K562 (cell line): Measurements from ENCODE around the gene NODAL. TPM values are rescaled to one million over a fixed set of nuclear protein-coding genes. Genes with fewer than 3 reads are reported as not detected.
A peak's percentile ranks its signal among the peaks of the same experiment; 100 is the strongest.

Source experiments
- ATAC-seq: fragments of 200-7000 bp; cut with Tn5 transposase; 3 replicates; pipeline ENCODE4 v1.9.1; 2020; ENCODE audit warnings: moderate library complexity
- BruUV-seq: library from RNA; stranded (reverse); fragments of 400-500 nt; replicated peaks from 2 replicates; lab custom pipeline; 2021; lab: Mats Ljungman, UMichigan
- CTCF ChIA-PET: fragments of 300-600 bp; formaldehyde crosslinking; extraction: SDS; loops from one replicate; lab custom pipeline; 2021; ENCODE audit warnings: low intra/inter-chr PET ratio; lab: Yijun Ruan, JAX
- POLR2A ChIA-PET: fragments of 300-600, 350-650 bp; sonication (Branson Sonifier 250); formaldehyde crosslinking; extraction: SDS; loops from one replicate; lab custom pipeline; 2021; ENCODE audit warnings: antibody characterized with exemption, inconsistent platforms; lab: Yijun Ruan, JAX
- DNase-seq, 4 experiments: peaks; one replicate each; pipeline versions ENCODE4 v3.0.0 to v3.0.0-alpha.2; 2011 to 2018; ENCODE audit warnings: low spot score in 3 of 4, mixed read lengths in 3 of 4; ENCODE audit errors: extremely low read depth in 1 of 4
- FAIRE-seq: peaks from 2 replicates; lab custom pipeline; 2011; peaks lifted over from hg19 to GRCh38; lab: Jason Lieb, UNC
- H2AFZ ChIP-seq: 2 replicates; pipeline ENCODE4 v1.6.0; 2011; ENCODE audit warnings: low read depth, low read length, control low read depth, inconsistent platforms
- H3K27ac ChIP-seq: fragments of 200-600 bp; 3 replicates; pipeline ENCODE4 v1.8.0; 2011; ENCODE audit warnings: low read depth, mild to moderate bottlenecking, control low read depth, inconsistent platforms, low read length, moderate library complexity, mixed read lengths; ENCODE audit errors: extremely low read depth
- H3K27me3 ChIP-seq, 2 experiments: fragments of 300-600 bp in 1 of 2; 2 replicates in 1 of 2; 3 replicates in 1 of 2; pipeline versions ENCODE4 v1.6.0 to v1.8.0; 2011; ENCODE audit warnings: inconsistent platforms in 2 of 2, low read length in 2 of 2, mild to moderate bottlenecking in 1 of 2, mixed read lengths in 1 of 2, moderate library complexity in 1 of 2; ENCODE audit not compliant: control insufficient read depth in 2 of 2, insufficient read depth in 2 of 2
- H3K36me3 ChIP-seq: fragments of 300-600 bp; 3 replicates; pipeline ENCODE4 v1.8.0; 2011; ENCODE audit warnings: mild to moderate bottlenecking, low read length, inconsistent platforms; ENCODE audit not compliant: control insufficient read depth, insufficient read depth
- H3K4me1 ChIP-seq, 2 experiments: fragments of 200-600 bp in 1 of 2; replicated peaks in 1 of 2; 2 replicates in 1 of 2; 3 replicates in 1 of 2; pipeline versions ENCODE4 v1.5.1 to v1.8.0; 2011; ENCODE audit warnings: inconsistent platforms in 2 of 2, low read length in 2 of 2, mild to moderate bottlenecking in 1 of 2, mixed read lengths in 1 of 2, moderate library complexity in 1 of 2; ENCODE audit not compliant: control insufficient read depth in 2 of 2, insufficient read depth in 2 of 2
- H3K4me2 ChIP-seq: 2 replicates; pipeline ENCODE4 v1.6.1; 2011; ENCODE audit warnings: low read length, control low read depth, inconsistent platforms, mixed read lengths; ENCODE audit not compliant: insufficient read depth
- H3K4me3 ChIP-seq: fragments of 200-600 bp; sonication (generic), shearing (Covaris generic); 2 replicates; pipeline ENCODE4 v1.5.1; 2016; ENCODE audit warnings: control low read depth, inconsistent platforms
- H3K79me2 ChIP-seq: fragments of 200-600 bp; 3 replicates; pipeline ENCODE4 v1.8.0; 2011; ENCODE audit warnings: low read length, inconsistent platforms; ENCODE audit not compliant: control insufficient read depth, insufficient read depth
- H3K9ac ChIP-seq, 2 experiments: 2 replicates each; pipeline versions ENCODE4 v1.6.0 to v1.6.1; 2011; ENCODE audit warnings: low read depth in 2 of 2, low read length in 2 of 2, control low read depth in 1 of 2, inconsistent platforms in 1 of 2, mild to moderate bottlenecking in 1 of 2, mixed read lengths in 1 of 2; ENCODE audit not compliant: insufficient read depth in 1 of 2
- H3K9me1 ChIP-seq: one replicate; pipeline ENCODE4 v1.6.0; 2011; ENCODE audit warnings: inconsistent platforms, mild to moderate bottlenecking, low read length, moderate library complexity; ENCODE audit not compliant: control insufficient read depth, insufficient read depth
- H3K9me3 ChIP-seq: replicated peaks from 2 replicates; pipeline ENCODE4 v1.5.1; 2011; ENCODE audit warnings: low read depth, low read length, inconsistent platforms; ENCODE audit not compliant: control insufficient read depth, insufficient read depth
- H4K20me1 ChIP-seq: replicated peaks from 2 replicates; pipeline ENCODE4 v1.6.1; 2011; ENCODE audit warnings: low read length, inconsistent platforms, mixed read lengths; ENCODE audit not compliant: control insufficient read depth, insufficient read depth
- BRF1 ChIP-seq: IDR thresholded peaks from 3 replicates; pipeline ENCODE4 v1.6.1; 2011; ENCODE audit warnings: borderline replicate concordance, mild to moderate bottlenecking; ENCODE audit not compliant: insufficient read length; ENCODE audit errors: extremely low read depth
- ERF ChIP-seq: fragments of 450-650 bp; formaldehyde crosslinking; IDR thresholded peaks from 2 replicates; pipeline ENCODE4 v1.4.0; 2020; ENCODE audit warnings: mild to moderate bottlenecking, mixed read lengths
- GATAD2A ChIP-seq: fragments of 450-650 bp; IDR thresholded peaks from 2 replicates; pipeline ENCODE4 v1.6.1; 2017
- HNRNPK ChIP-seq: fragments of 200-400 bp; formaldehyde crosslinking; IDR thresholded peaks from one replicate; pipeline ENCODE4 v1.6.1; 2018; ENCODE audit warnings: mild to moderate bottlenecking, low read depth, low read length; ENCODE audit not compliant: poor library complexity, severe bottlenecking
- LEF1 ChIP-seq: fragments of 450-650 bp; IDR thresholded peaks from 2 replicates; pipeline ENCODE4 v1.6.1; 2016; ENCODE audit warnings: mild to moderate bottlenecking
- POLR2A ChIP-seq: fragments of 450-650 bp; conservative IDR thresholded peaks from 2 replicates; pipeline ENCODE4 v1.6.1; 2016
- RB1 ChIP-seq: fragments of 450-650 bp; IDR thresholded peaks from 2 replicates; pipeline ENCODE4 v1.6.1; 2017; ENCODE audit warnings: low read depth, mild to moderate bottlenecking
- RBBP5 ChIP-seq: fragments of 200-600 bp; sonication (generic); IDR thresholded peaks from 2 replicates; pipeline ENCODE4 v1.6.1; 2012; ENCODE audit warnings: borderline replicate concordance, mild to moderate bottlenecking, low read length, control low read depth, inconsistent platforms; ENCODE audit not compliant: insufficient read depth, poor library complexity, severe bottlenecking
- SIN3A ChIP-seq, 2 experiments: fragments of 150-350 bp in 1 of 2; IDR thresholded peaks; 2 replicates each; pipeline ENCODE4 v1.6.1; 2011 to 2016; ENCODE audit warnings: borderline replicate concordance in 2 of 2, low read depth in 2 of 2, low read length in 2 of 2, mild to moderate bottlenecking in 2 of 2, moderate library complexity in 2 of 2; ENCODE audit not compliant: control insufficient read depth in 1 of 2
- USF1 ChIP-seq: sonication (generic); formaldehyde crosslinking; IDR thresholded peaks from 2 replicates; pipeline ENCODE4 v1.9.0; 2022; ENCODE audit warnings: mild to moderate bottlenecking, missing genetic modification reagents
- ZNF232 ChIP-seq: sonication (generic); formaldehyde crosslinking; IDR thresholded peaks from 2 replicates; pipeline ENCODE4 v1.8.0; 2022; ENCODE audit warnings: mild to moderate bottlenecking, missing genetic modification reagents
- ZNF740 ChIP-seq, 3 experiments: fragments of 200-800 bp in 1 of 3; sonication (Bioruptor generic) in 1 of 3; sonication (generic) in 1 of 3; formaldehyde crosslinking in 1 of 3; IDR thresholded peaks; 2 replicates each; pipeline versions ENCODE4 v1.6.1 to v1.8.0; 2016 to 2022; ENCODE audit warnings: mild to moderate bottlenecking in 2 of 3, missing compliant biosample characterization in 2 of 3, missing genetic modification characterization in 2 of 3, missing genetic modification reagents in 1 of 3
- WGBS: fragments of 100-300 bp; shearing (Covaris generic); methylation state at CpG from one replicate; pipeline ENCODE4 v1.1.6; 2016; ENCODE audit warnings: low coverage, mixed read lengths; ENCODE audit not compliant: insufficient coverage; ENCODE audit errors: missing lambda C conversion rate; 5-methylcytosine and 5-hydroxymethylcytosine counted together
- in situ Hi-C: fragments of 300-500 bp; cut with MboI; formaldehyde crosslinking; loops from 4 replicates; pipeline ENCODE4 v1.15.0; 2018; ENCODE audit warnings: inconsistent platforms, mixed read lengths
- intact Hi-C: fragments of 100-400 bp; cut with micrococcal nuclease; formaldehyde crosslinking; loops from 2 replicates; pipeline ENCODE4 v1.14.2; 2022
- polyA plus RNA-seq, 8 experiments: library from polyadenylated mRNA; depleted of rRNA in 4 of 8; stranded (reverse) in 5 of 8; unstranded in 3 of 8; fragments of >200 nt; fragmentation: Nextera tagmentation in 2 of 8; fragmentation: Illumina TruSeq in 1 of 8; extraction: Ambion mirVana in 2 of 8; extraction: Trizol in 1 of 8; gene quantifications; 2 replicates each; pipeline versions ENCODE4 v1.2.1 to v1.2.3, GENCODE V29; 2011 to 2014; ENCODE audit warnings: inconsistent platforms in 1 of 8, missing spikeins in 1 of 8
- total RNA-seq, 7 experiments: library from RNA; depleted of rRNA in 6 of 7; stranded (reverse); fragments of >200 nt in 6 of 7; fragmentation: Illumina TruSeq in 2 of 7; extraction: Trizol in 2 of 7; gene quantifications; 2 replicates each; pipeline versions ENCODE4 v1.2.1 to v1.2.3, GENCODE V29; 2011 to 2021; ENCODE audit warnings: low replicate concordance in 1 of 7
- TF ChIP-seq, protein P1 (sequence below), 2 experiments: fragments of 450-650 bp; IDR thresholded peaks; 2 replicates each; pipeline ENCODE4 v1.6.1; 2018; ENCODE audit warnings: mild to moderate bottlenecking in 2 of 2, low read depth in 1 of 2; ENCODE audit not compliant: partially characterized antibody in 2 of 2

The NODAL gene
- total and polyA plus RNA-seq, 9 of the 15 experiments (the other 6 are each of a cell fraction or from before 2014, with no cell fraction given): not detected

DNA sequence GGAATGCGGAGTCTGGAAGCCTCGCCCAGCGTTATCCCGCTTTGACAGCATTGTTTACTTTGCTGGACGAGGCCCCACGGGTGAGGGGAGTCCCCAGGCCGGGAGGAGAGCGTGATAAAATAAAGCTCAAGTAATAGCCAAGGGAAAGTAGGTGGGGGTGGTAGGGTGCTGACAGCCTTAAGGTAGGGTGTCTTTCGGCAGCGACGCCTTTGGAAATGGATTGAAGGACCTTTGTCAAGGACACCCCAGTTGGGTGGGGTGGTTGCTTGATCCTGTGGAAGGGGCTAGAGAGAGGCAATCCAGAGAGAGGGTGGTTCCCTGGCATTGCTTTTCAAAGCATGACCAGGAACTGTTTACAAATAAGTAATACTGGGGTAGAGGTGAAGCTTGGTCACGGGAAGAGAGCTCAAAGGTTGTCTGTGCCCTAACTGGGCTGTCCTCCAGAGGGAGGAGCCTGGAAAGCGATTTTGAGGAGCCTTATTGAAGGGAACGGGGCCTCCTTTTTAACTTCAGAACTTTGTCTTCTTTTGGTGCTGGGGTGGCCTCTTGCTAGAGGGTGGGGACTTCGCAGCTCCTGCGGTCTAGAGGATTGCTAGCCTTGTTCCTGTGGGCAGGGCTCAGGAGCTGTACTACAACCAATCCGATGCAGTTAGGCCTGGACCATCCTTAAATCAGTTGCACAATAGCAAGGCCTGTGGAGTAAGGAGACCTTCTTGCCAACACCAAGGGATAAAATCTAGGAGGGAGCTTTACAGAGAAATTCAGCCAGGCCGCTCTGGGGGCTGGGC is 36.2 kb downstream of the NODAL start (continued):
- TF ChIP-seq USF1: no peak
- TF ChIP-seq HNRNPK: no peak
- peak; percentile 29 for TF ChIP-seq RBBP5
- TF ChIP-seq, all 486 proteins: peak for 53

DNA sequence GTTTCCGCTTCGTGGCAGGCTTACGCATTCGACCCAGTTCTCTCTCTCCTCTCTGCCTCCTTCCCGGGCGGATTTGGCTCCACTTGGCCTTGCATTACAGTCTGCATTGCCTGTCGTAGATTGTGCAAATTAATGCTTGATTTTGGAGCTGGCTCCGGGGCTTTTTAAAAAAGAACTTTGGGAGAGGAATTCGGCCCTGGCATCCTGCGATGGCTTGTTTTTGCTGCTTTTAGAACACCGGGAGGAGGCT is 36.8 kb downstream of the NODAL start:
- Histone ChIP-seq H3K4me2 (peak overlapping the region; percentile 88), H3K4me1 (peaks cover 30 to 31% of the 10 kb centered on the region in 2 experiments), H2AFZ (0 out of 2 replicates have a peak overlapping the region, but pooled peaks have one; percentile 53), H3K9ac (peak overlapping the region; percentile 85 to 99), H3K9me1 (no peaks in the 10 kb centered on the region), H3K27ac (peak overlapping the region; percentile 84), H3K9me3 (no peaks in the 10 kb centered on the region), H3K79me2 (peaks cover 45% of the 10 kb centered on the region), H4K20me1 (peaks cover 25% of the 10 kb centered on the region), H3K27me3 (no peaks in the 10 kb centered on the region), H3K4me3 (peak overlapping the region; percentile 89), H3K36me3 (peaks cover 25% of the 10 kb centered on the region)
- DNase-seq (no peak), ATAC-seq (no peak; the same call in 2 of the 3 replicates), FAIRE-seq (no peak)
- 1% methylated on average over 11 of the region's 11 CpGs for WGBS
- intact Hi-C loops (loop anchor here (2.0 kb wide), 1 partner anchor 22 kb away; the partner anchor contains the start of gene LRRC20), in situ Hi-C loops (no loop called here)
- no TSS peak for BruUV-seq
- ChIA-PET POLR2A (interaction anchor here (0.6 to 3.5 kb wide), 16 partner anchors 8 to 869 kb away, joined by 3 to 27 read pairs (median 5); partner anchors contain the start of gene PPA1), CTCF (no interaction called here)
- TF ChIP-seq SIN3A (IDR thresholded peaks at IDR 0.05; ENCODE audit: borderline replicate concordance in 2 of 2, control insufficient read depth in 1 of 2, low read depth in 2 of 2, low read length in 2 of 2) (0 out of 4 replicates have a peak, but pooled peaks of 1 of the 2 experiments have one; percentile 52), ERF (CRISPR knock-in tag) (no peak), GATAD2A (no peak), POLR2A (no peak), ZNF232 (peak; percentile 33), BRF1 (no peak), ZNF740 (CRISPR knock-in tag; IDR thresholded peaks at IDR 0.05) (0 out of 2 replicates have a peak, but pooled peaks have one; percentile 6), ZNF740 (tag; IDR thresholded peaks at IDR 0.05) (no peak), LEF1 (no peak), RBBP5 (peak; percentile 32), RB1 (no peak)
- TF ChIP-seq, protein P1, sequence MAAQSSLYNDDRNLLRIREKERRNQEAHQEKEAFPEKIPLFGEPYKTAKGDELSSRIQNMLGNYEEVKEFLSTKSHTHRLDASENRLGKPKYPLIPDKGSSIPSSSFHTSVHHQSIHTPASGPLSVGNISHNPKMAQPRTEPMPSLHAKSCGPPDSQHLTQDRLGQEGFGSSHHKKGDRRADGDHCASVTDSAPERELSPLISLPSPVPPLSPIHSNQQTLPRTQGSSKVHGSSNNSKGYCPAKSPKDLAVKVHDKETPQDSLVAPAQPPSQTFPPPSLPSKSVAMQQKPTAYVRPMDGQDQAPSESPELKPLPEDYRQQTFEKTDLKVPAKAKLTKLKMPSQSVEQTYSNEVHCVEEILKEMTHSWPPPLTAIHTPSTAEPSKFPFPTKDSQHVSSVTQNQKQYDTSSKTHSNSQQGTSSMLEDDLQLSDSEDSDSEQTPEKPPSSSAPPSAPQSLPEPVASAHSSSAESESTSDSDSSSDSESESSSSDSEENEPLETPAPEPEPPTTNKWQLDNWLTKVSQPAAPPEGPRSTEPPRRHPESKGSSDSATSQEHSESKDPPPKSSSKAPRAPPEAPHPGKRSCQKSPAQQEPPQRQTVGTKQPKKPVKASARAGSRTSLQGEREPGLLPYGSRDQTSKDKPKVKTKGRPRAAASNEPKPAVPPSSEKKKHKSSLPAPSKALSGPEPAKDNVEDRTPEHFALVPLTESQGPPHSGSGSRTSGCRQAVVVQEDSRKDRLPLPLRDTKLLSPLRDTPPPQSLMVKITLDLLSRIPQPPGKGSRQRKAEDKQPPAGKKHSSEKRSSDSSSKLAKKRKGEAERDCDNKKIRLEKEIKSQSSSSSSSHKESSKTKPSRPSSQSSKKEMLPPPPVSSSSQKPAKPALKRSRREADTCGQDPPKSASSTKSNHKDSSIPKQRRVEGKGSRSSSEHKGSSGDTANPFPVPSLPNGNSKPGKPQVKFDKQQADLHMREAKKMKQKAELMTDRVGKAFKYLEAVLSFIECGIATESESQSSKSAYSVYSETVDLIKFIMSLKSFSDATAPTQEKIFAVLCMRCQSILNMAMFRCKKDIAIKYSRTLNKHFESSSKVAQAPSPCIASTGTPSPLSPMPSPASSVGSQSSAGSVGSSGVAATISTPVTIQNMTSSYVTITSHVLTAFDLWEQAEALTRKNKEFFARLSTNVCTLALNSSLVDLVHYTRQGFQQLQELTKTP (IDR thresholded peaks at IDR 0.05; ENCODE audit: low read depth in 1 of 2, partially characterized antibody in 2 of 2): peak in 1 of 2 experiments; percentile 16
